ENCODE measurements around the gene NUP98. TPM values are rescaled to one million over a fixed set of nuclear protein-coding genes. Genes with fewer than 3 reads are reported as not detected.

NUP98 gene
- total RNA-seq, 2 donors from 2014 or later, result 135 to 216 TPM

DNA sequence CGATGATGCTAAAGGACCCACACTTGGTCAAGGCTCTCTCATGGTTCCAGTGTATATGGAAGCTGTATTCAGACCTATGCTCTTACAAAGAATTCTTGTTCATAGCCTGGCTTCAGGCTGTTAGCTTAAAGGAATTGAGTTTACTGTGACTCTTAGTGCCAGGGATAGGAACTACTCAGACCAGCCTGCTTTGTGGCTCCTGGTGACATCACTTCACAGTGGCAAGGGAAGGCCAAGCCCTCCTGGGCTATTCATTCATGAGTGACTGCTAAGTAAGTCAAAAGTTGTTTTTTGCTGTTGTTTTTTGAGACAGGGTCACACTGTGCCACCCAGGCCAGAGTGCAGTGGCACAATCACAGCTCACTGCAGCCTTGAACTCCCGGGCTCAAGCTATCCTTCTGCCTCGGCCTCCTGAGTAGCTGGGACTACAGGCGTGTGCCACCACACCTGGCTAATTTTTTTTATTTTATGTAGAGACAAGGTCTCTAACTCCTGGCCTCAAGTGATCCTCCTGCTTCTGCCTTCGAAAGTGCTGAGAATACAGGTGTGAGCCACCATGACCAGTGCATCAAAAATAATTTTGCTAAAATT is 165.2 kb downstream of the NUP98 start:
- H3K4me3 ChIP-seq, result no peak overlapping the region
- no peaks in the 10 kb centered on the region for H3K9me3 ChIP-seq
- H3K36me3 ChIP-seq, result no peaks in the 10 kb centered on the region
- no peak for TF ChIP-seq CTCF (IDR thresholded peaks at IDR 0.05)
- H3K27ac ChIP-seq, result no peak overlapping the region
- DNase-seq (ENCODE audit: low spot score), result no peak
- no peaks in the 10 kb centered on the region for H3K27me3 ChIP-seq (replicated peaks; ENCODE audit: insufficient read depth)
- ATAC-seq (ENCODE audit: insufficient number of reproducible peaks, low FRiP score, low read depth), result no peak
- no peaks in the 10 kb centered on the region for H3K4me1 ChIP-seq (ENCODE audit: control insufficient read depth in 1 of 2, low read depth in 2 of 2)

- H3K9me3 ChIP-seq, result no peaks in the 10 kb centered on the region
- TF ChIP-seq CTCF (IDR thresholded peaks at IDR 0.05), result no peak
- no peak for ATAC-seq (ENCODE audit: insufficient number of reproducible peaks, low FRiP score, low read depth)
Measured at GRCh38 chr11:3631331-3631730, 166.0 kb downstream of the NUP98 start.

DNA sequence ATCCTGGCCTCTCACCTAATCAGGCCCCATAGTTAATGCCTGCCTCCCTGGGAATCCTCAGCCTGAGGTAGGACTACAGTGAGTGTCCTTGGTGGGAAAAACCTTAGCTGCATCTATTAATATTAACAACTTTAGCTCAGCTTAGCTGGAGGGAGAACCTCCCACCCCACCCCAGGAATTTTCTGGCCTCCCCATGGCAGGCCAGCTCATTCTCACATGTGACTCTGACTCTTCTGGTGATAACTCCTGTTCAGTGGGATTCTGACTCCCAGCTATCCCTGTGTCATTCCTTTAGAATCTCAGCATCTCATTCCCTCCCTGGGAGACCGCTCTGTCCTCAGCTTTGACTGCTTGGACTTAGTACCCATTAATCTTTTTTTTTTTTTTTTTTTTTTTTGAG is 170.1 kb downstream of the NUP98 start:
- Histone ChIP-seq H3K27ac (no peak overlapping the region), H3K4me1 (ENCODE audit: control insufficient read depth in 1 of 2, low read depth in 2 of 2) (no peaks in the 10 kb centered on the region), H3K36me3 (no peaks in the 10 kb centered on the region), H3K27me3 (replicated peaks; ENCODE audit: insufficient read depth) (no peaks in the 10 kb centered on the region), H3K9me3 (no peaks in the 10 kb centered on the region), H3K4me3 (no peak overlapping the region)
- ATAC-seq (ENCODE audit: insufficient number of reproducible peaks, low FRiP score, low read depth) (no peak), DNase-seq (ENCODE audit: low spot score) (no peak)
- TF ChIP-seq CTCF (IDR thresholded peaks at IDR 0.05), result no peak

More at GRCh38 chr11:3631331-3631730, 166.0 kb downstream of the NUP98 start:
- H3K4me3 ChIP-seq, result no peak overlapping the region
- H3K4me1 ChIP-seq (ENCODE audit: control insufficient read depth in 1 of 2, low read depth in 2 of 2), result no peaks in the 10 kb centered on the region
- no peak overlapping the region for H3K27ac ChIP-seq
- H3K36me3 ChIP-seq, result no peaks in the 10 kb centered on the region
- no peaks in the 10 kb centered on the region for H3K27me3 ChIP-seq (replicated peaks; ENCODE audit: insufficient read depth)
- no peak for DNase-seq (ENCODE audit: low spot score)

- Histone ChIP-seq H3K4me1 (ENCODE audit: control insufficient read depth in 1 of 2, low read depth in 2 of 2) (no peaks in the 10 kb centered on the region), H3K27ac (no peak overlapping the region), H3K36me3 (no peaks in the 10 kb centered on the region), H3K9me3 (no peaks in the 10 kb centered on the region), H3K27me3 (replicated peaks; ENCODE audit: insufficient read depth) (no peaks in the 10 kb centered on the region), H3K4me3 (peak overlapping the region; percentile 32)
- no peak for TF ChIP-seq CTCF (IDR thresholded peaks at IDR 0.05)
- ATAC-seq (ENCODE audit: insufficient number of reproducible peaks, low FRiP score, low read depth) (no peak), DNase-seq (ENCODE audit: low spot score) (no peak)
Measured at GRCh38 chr11:3626250-3626960, 170.9 kb downstream of the NUP98 start.

Other genes with a start within 250 kb of the NUP98 start
- not detected for gene ART5, start 155.6 kb downstream of the NUP98 start, total RNA-seq
- gene ART1, start 152.4 kb downstream of the NUP98 start, total RNA-seq, result not detected
- 1 to 10 TPM in 1 of 2 donors, not detected in 1; 1.8 TPM for gene CHRNA10, start 126.2 kb downstream of the NUP98 start, total RNA-seq
- gene PGAP2, start 11.0 kb upstream of the NUP98 start, total RNA-seq, result 10 to 100 TPM in 1 of 2 donors, 1 to 10 TPM in 1; 4.4 to 22.5 TPM
- gene RHOG, start 43.4 kb upstream of the NUP98 start, total RNA-seq, result 10 to 100 TPM; 49.4 to 69.7 TPM
- 10 to 100 TPM; 53.8 to 63.0 TPM for gene STIM1, start 58.1 kb upstream of the NUP98 start, total RNA-seq